GM21723 (cell line): Measurements from ENCODE around the gene SASH3.
A peak's percentile ranks its signal among the peaks of the same experiment; 100 is the strongest.

Experiments
- ATAC-seq: cut with Tn5 transposase; IDR thresholded peaks from one replicate; pipeline ENCODE4 v1.9.1; 2021; ENCODE audit warnings: mild to moderate bottlenecking, moderate library complexity; ENCODE audit not compliant: unreplicated experiment

The SASH3 gene

DNA sequence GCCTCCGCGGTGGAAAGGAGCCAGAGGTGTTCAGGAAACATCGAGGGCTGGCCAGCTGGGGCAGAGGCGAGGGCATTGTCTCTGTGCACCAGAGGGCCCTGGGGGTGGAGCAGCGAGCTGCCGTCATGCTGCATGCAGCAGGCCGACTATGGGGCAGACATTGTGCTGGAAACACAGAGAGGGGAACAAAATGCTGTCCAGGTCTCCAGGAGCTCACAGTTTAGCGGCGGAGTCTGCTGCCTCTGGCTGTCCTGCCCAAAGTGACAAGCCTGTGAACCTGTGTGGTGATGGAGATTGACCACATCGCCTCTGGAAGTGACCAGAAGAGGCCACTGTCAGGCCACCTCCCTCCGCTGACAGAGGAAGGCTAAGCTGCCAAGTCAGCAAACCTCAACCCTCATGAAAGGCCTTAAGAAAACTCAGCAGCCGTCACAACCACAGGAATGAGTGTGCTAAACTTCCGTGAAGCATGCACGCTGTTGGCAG, 20.1 kb upstream of the SASH3 start:
- ATAC-seq: no peak

GRCh38 chrX:129760155-129760554, 19.6 kb upstream of the SASH3 start:
- ATAC-seq: no peak

DNA sequence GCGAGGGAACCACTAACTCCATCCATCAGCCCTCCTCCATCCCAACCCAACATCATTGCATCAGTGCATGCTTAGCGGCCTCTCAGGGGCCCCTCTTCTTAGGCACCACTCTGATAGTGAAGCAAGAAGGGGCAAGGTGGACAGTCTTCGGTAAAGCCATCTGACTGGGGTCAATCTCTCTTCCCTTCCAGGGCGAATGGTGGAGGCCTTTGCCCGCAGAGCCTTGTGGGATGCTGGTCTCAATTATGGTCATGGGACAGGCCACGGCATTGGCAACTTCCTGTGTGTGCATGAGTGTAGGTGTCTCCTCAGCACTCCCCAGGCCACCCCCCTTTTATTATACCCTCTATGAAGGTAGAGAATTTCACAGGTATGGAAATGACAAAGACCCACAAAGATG, 18.8 kb upstream of the SASH3 start:
- no peak for ATAC-seq

DNA sequence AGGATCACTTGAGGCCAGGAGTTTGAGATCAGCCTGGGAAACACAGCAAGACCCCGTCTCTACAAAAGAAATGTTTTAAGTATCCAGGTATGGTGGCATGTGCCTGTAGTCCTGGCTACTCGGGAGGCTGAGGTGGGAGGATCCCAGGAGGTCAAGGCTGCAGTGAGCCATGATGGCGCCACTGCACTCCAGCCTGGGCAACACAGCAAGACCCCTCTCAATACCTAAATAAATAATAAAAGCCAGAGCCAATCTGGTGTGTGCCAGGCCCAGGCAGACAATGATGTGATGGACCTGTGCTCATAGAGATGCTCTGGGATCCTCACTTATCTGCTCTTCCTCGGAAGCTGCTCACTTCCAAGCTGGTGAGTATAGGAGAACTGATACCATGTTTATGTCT, 18.2 kb upstream of the SASH3 start:
- no peak for ATAC-seq

- no peak for ATAC-seq
Observed at GRCh38 chrX:129762448-129762847, 17.3 kb upstream of the SASH3 start.

GRCh38 chrX:129763666-129764065, 16.1 kb upstream of the SASH3 start:
- no peak for ATAC-seq

GRCh38 chrX:129768186-129768585, 11.6 kb upstream of the SASH3 start:
- no peak for ATAC-seq

- no peak for ATAC-seq
Observed at GRCh38 chrX:129768586-129769466, 10.9 kb upstream of the SASH3 start.

GRCh38 chrX:129769467-129770154, 10.1 kb upstream of the SASH3 start:
- ATAC-seq: peak; percentile 40

GRCh38 chrX:129771266-129771995, 8.3 kb upstream of the SASH3 start:
- no peak for ATAC-seq

- peak; percentile 77 for ATAC-seq
Observed at GRCh38 chrX:129772796-129773431, 6.8 kb upstream of the SASH3 start.

DNA sequence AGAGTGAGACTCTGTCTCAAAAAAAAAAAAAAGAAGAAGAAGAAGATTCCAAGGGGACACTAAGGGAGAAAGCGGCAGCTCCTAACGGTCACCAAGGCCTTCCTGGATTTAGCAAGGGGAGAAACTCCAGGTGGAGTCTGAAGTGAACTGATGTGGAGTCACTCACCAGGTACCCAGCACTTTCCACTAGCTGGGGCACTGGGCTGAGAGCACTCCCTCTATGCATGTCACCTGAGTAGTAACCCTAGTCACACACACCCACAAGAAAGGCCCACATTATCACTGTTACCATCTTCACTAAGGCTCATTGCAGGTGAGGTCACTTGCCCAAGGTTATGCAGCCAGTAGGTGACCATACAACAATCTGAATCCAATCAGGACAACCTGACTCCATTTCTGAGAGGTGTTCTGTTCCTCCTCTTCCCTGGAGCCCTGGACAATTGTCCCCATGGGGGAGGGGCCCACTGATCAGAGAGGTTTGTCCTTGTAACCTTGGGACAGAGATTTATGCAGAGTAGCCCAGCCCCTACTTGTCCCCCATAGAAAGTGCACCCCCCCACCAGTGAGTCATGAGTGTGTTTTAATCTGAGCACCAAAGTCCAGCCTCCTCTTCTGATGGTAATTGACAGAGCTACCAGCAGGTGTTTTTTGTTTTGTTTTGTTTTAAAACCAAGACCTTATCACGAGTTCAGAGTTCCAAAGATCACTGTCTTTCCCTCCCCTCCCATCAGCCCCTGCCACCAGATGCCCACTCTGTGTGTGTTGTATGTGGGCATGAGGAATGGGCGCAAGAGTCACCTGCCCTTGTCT, 5.9 kb upstream of the SASH3 start:
- ATAC-seq: no peak

- peak; percentile 27 for ATAC-seq
Observed at GRCh38 chrX:129777218-129778030, 2.3 kb upstream of the SASH3 start.

GRCh38 chrX:129779086-129779672, 570 bp upstream of the SASH3 start:
- no peak for ATAC-seq

DNA sequence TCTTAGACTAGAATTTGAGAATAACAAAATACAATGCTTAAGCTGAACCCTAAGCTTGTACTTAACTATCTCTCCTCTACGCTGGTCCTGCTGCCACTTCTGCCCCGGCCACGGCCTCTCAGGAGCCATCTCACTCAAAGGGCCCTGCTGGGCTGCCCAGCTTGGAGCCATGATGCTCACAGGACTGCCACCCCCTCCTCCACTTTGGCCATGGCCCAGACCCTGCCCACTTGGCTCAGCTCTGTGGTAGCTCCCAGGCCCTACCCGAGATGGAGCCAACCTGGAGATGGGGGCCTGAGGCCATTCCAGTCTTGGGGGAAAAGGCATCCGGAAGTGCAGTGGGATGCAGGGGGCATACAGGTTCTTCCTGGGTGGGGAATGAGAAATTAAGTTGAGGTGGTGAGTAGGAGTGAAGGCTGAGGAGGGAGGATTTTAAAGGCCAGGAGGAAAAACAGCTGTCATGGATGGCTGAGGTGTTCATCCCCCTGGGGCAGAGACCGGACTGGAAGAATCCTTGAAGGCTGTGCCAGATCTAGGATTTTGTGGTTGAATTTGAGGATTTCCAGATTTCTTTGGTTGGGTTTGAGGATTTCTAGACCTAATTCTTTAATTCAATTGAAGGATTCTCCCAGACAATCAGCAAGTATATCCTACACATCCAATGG, 824 bp downstream of the SASH3 start:
- ATAC-seq: no peak

DNA sequence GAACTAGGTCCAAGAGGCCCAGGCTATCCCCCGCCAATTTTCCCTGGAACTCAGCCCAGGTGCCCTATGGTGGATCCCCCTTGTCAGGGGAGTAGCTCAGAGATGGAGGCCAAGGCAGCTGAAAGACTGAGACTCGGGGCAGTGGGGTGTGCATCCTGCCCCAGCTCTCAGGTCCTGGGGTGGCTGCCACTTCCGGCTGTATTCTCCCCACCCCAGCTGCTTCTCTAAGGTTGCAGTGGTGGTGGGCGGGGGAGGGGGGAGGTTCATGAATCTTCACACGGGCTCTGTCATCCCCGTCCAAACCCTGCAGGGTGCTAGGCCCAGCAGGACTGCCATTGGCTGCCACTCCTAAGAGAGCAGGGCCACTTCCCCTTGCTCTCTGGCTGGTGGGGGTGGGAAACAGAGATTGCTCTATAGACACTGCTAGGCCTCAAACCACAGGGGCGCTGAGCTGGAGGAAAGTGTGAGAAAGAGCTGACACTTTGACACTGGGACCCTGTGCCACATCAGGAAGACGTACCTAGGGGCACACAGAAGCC, 1.5 kb downstream of the SASH3 start:
- peak; percentile 70 for ATAC-seq

- ATAC-seq: no peak
Observed at GRCh38 chrX:129781680-129782495, 2.1 kb downstream of the SASH3 start.
